Esophagus (tissue), 2 donors: ENCODE data around the gene DLEC1. TPM values are rescaled to one million over a fixed set of nuclear protein-coding genes. Genes with fewer than 3 reads are reported as not detected.
"Not testable (repeated sequence)": the region's sequence is repeated elsewhere in the genome, so short reads cannot be mapped to it uniquely, and the experiment has no call there.

Source experiments
- H3K27ac ChIP-seq, 2 donors: one replicate each; pipeline ENCODE4 v1.5.1; 2013; ENCODE audit warnings: low read depth in 2 of 2, mild to moderate bottlenecking in 2 of 2, inconsistent platforms in 1 of 2, low read length in 1 of 2, moderate library complexity in 1 of 2
- H3K27me3 ChIP-seq, 2 donors: one replicate each; pipeline ENCODE4 v1.6.1; 2013; ENCODE audit warnings: low read length in 2 of 2, control low read depth in 1 of 2, mild to moderate bottlenecking in 1 of 2; ENCODE audit not compliant: insufficient read depth in 2 of 2, control insufficient read depth in 1 of 2
- H3K36me3 ChIP-seq, 2 donors: one replicate each; pipeline ENCODE4 v1.6.1; 2013; ENCODE audit warnings: low read length in 1 of 2; ENCODE audit not compliant: control insufficient read depth in 2 of 2, insufficient read depth in 2 of 2
- H3K4me1 ChIP-seq, 2 donors: one replicate each; pipeline ENCODE4 v1.6.1; 2013; ENCODE audit warnings: low read length in 1 of 2; ENCODE audit not compliant: control insufficient read depth in 2 of 2, insufficient read depth in 2 of 2
- H3K4me3 ChIP-seq, 2 donors: one replicate each; pipeline ENCODE4 v1.5.1; 2013; ENCODE audit warnings: low read length in 2 of 2, mild to moderate bottlenecking in 2 of 2, low read depth in 1 of 2, moderate library complexity in 1 of 2
- H3K9me3 ChIP-seq, 2 donors: one replicate each; pipeline ENCODE4 v1.6.1; 2013; ENCODE audit warnings: mild to moderate bottlenecking in 2 of 2, low read depth in 1 of 2, low read length in 1 of 2, moderate library complexity in 1 of 2; ENCODE audit not compliant: control insufficient read depth in 2 of 2, insufficient read depth in 1 of 2
- WGBS, 2 donors: extraction: QIAGEN DNeasy Blood & Tissue Kit; methylation state at CpG; one replicate each; pipeline ENCODE4 v1.1.7; 2013; 5-methylcytosine and 5-hydroxymethylcytosine counted together
- polyA plus RNA-seq, 2 donors: library from polyadenylated mRNA; stranded (reverse); fragments of 200-250 nt; gene quantifications; one replicate each; pipeline ENCODE4 v1.2.3, GENCODE V29; 2013
- donor health status: healthy with polysubstance abuse.
- donor health status: Bipolar disorder and iron deficiency.

DLEC1 gene
- polyA plus RNA-seq, 2 donors: 0.16 to 0.39 TPM

DNA sequence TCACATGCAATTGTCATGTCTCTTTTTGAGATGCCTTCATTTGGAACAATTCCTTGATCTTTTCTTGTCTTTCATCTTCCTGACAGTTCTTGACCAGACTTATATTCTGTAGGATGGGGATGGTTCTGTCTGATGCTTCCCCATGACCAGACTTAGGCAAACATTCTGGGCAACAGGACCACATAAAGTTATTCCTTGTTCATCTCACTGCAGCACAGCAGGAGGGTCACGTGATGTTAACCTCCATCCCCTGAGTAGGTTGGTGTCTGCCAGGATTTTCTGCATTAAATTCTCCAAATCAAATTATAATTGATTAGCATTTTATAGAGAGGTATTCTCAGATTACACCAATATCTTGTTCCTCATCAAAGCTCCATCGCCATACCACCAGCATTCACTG lies 7.8 kb downstream of the DLEC1 start:
- Histone ChIP-seq H3K4me1 (peaks cover 0 to 2% of the 10 kb centered on the region in 2 donors), H3K4me3 (no peak overlapping the region), H3K27me3 (no peaks in the 10 kb centered on the region), H3K9me3 (no peaks in the 10 kb centered on the region), H3K27ac (no peak overlapping the region), H3K36me3 (no peaks in the 10 kb centered on the region)
- 94 to 95% methylated on average over 2 of the region's 2 CpGs for WGBS, 2 donors

DNA sequence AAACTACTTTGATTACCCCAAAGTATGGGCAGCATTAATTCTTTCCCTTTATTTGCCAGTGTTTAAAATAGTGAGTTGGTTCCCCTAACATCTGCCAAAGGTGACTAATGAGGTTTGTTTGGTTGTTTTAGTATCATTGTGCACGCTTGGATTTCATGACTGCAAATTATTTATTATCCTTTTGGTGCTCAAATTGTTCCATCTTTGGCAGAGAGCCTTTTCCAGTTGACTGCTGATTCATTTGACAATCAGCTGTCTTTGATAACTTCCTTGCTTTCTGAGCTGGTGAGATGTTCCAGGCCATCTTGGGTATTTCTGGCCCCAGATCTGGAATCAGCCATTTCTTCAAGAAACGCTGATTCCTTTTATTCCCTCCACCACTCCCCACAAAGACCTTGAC lies 8.9 kb downstream of the DLEC1 start:
- no peak overlapping the region for H3K4me3 ChIP-seq
- WGBS, 2 donors: 67 to 69% methylated on average over 2 of the region's 2 CpGs

DNA sequence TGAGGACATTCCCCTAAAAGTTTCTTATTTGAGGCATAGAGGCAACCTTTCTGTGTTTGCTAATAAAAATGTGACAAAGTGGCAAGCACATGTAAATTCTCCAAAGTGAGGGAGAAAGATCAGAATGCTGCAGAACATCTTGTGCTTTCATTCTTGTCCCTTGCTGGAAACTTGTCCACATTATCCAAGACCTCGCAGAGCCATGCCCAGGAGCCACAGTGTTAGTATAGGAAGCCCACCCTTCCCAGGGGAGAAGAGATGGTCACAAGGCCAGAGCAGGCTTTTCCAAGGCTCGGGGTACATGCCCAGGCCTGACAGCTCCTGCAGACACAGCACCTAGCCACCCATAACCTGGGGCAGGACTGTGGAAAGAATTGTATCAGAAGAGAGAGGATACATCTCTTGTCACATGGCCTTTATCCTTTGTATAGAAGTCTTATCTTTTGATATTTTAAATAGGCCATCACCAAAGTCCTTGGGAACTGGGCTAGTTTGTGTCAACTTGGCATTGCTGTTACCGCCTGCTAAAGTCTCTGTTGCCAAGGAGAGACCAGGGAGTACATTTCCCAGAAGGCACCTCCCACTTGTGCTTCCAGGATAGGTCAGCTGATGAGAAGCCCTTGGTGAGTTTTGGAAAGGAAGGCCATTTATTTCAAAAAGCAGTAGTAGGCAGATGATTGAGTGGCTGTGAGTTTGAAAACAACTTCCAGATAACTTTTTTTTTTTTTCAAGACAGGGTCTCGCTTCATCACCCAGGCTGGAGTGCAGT lies 10.5 kb downstream of the DLEC1 start:
- peaks cover 0 to 2% of the 10 kb centered on the region in 2 donors for H3K4me1 ChIP-seq
- H3K27ac ChIP-seq: no peak overlapping the region
- H3K4me3 ChIP-seq: no peak overlapping the region
- 76 to 79% methylated on average over 4 of the region's 4 CpGs for WGBS, 2 donors
- peaks cover 0 to 2% of the 10 kb centered on the region in 2 donors for H3K9me3 ChIP-seq
- H3K27me3 ChIP-seq: no peaks in the 10 kb centered on the region
- H3K36me3 ChIP-seq: no peaks in the 10 kb centered on the region

More for the DNA sequence above, 8.9 kb downstream of the DLEC1 start:
- Histone ChIP-seq H3K27me3 (no peaks in the 10 kb centered on the region), H3K9me3 (peaks cover 0 to 2% of the 10 kb centered on the region in 2 donors), H3K36me3 (no peaks in the 10 kb centered on the region), H3K27ac (no peak overlapping the region), H3K4me1 (peaks cover 0 to 2% of the 10 kb centered on the region in 2 donors)

DNA sequence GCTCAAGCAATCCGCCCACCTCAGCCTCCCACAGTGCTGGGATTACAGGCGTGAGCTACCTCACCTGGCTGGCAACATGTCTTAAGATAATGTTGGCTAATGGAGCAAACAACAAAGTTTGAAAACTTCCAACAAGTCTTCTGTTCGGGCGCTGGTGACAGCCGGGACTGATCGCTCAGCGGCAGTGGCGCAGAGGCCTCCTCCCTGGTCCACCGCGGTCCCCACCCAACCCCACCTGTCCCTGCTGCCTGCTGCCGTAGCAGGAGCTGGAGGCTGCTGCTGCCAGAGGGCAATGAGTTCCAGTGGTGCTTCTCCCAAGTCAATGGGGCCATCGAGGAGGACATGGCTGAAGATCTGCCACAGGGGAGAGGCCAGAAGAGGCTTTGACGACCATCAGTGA lies 12.1 kb downstream of the DLEC1 start:
- Histone ChIP-seq H3K9me3 (peaks cover 0 to 2% of the 10 kb centered on the region in 2 donors), H3K27me3 (no peaks in the 10 kb centered on the region), H3K4me3 (no peak overlapping the region), H3K27ac (no peak overlapping the region), H3K4me1 (peaks cover 0 to 2% of the 10 kb centered on the region in 2 donors), H3K36me3 (no peaks in the 10 kb centered on the region)
- 90 to 91% methylated on average over 13 of the region's 13 CpGs for WGBS, 2 donors

DNA sequence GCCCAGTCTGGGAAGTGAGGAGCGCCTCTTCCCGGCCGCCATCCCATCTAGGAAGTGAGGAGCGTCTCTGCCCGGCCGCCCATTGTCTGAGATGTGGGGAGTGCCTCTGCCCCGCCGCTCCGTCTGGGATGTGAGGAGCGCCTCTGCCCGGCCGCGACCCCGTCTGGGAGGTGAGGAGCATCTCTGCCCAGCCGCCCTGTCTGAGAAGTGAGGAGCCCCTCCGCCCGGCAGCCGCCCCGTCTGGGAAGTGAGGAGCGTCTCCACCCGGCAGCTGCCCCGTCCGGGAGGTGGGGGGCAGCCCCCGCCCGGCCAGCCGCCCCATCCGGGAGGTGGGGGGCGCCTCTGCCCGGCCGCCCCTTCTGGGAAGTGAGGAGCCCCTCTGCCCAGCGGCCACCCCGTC lies 14.3 kb downstream of the DLEC1 start:
- H3K27me3 ChIP-seq, H3K9me3 ChIP-seq, H3K27ac ChIP-seq, H3K4me3 ChIP-seq, H3K4me1 ChIP-seq, H3K36me3 ChIP-seq: not testable (repeated sequence)
- WGBS, 2 donors: 95 to 97% methylated on average over 12 to 26 of the region's 32 CpGs

DNA sequence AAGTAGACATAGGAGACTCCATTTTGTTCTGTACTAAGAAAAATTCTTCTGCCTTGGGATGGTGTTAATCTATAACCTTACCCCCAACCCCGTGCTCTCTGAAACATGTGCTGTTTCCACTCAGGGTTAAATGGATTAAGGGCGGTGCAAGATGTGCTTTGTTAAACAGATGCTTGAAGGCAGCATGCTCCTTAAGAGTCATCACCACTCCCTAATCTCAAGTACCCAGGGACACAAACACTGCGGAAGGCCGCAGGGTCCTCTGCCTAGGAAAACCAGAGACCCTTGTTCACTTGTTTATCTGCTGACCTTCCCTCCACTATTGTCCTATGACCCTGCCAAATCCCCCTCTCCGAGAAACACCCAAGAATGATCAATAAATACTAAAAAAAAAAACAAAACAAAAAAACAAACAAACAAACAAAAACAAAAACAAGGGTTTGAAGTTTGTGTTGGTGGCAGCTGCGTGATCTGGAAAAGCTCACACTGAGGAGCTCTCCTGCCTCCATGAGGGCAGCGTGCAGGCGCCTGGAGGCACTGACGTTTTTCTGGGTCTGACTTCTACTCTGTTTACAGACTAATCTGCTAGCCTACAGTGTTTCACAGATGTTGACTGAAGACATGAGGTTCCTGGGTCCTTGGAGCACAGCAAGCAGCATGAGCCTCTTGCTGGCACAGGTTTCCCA lies 14.9 kb downstream of the DLEC1 start:
- not testable (repeated sequence) for H3K27me3 ChIP-seq, H3K4me1 ChIP-seq, H3K27ac ChIP-seq, H3K4me3 ChIP-seq, H3K36me3 ChIP-seq, H3K9me3 ChIP-seq
- WGBS, 2 donors: 81 to 90% methylated on average over 7 of the region's 9 CpGs

DNA sequence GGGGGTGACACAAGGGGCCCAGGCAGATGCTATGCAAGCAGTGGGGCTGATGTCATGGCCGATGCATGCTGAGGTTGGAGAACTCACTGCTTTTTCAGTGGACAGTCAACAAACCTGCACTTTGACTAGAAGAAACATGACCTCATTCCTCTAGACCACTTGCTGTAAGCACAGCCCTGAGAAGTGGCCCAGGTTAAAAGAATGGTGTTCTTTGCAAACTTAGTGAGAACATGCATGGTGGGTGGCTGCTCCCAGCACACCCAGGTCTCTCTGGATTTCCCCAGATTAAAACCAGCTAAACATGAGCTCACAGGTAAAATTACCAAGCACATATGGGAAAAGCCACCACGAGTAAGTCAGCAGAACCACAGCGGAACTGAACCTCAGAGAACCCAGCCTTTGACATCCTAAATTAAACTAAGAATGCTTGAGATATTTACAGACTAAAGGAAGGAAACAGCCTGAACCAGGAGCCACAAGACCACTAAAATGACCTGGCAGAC lies 15.5 kb downstream of the DLEC1 start:
- no peak overlapping the region for H3K27ac ChIP-seq
- WGBS, 2 donors: 69 to 81% methylated on average over 3 of the region's 3 CpGs
- H3K27me3 ChIP-seq: no peaks in the 10 kb centered on the region
- H3K9me3 ChIP-seq: peaks cover 0 to 2% of the 10 kb centered on the region in 2 donors
- H3K4me1 ChIP-seq: no peaks in the 10 kb centered on the region
- H3K36me3 ChIP-seq: no peaks in the 10 kb centered on the region
- H3K4me3 ChIP-seq: no peak overlapping the region

DNA sequence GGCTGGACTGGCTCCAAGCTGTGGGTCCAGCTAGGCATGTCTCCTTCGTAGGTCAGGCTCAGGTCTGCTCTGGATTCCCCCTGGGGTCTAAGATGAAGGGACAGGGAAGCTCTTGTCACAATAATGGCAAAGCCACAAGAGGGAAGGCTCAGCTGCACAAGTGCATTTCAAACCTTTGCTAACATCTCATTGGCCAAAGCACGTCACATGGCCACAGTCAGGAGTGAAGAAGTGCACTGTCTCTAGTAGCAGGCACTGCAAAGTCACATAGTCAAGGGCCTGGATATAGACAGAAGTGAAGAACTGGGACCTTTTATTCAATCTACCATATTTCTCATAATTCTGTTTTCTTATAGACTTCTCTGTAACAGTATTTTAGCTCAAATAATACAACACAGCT lies 20.1 kb downstream of the DLEC1 start:
- no peak overlapping the region for H3K27ac ChIP-seq
- H3K9me3 ChIP-seq: no peaks in the 10 kb centered on the region
- H3K36me3 ChIP-seq: no peaks in the 10 kb centered on the region
- H3K27me3 ChIP-seq: no peaks in the 10 kb centered on the region
- H3K4me1 ChIP-seq: peaks cover 0 to 2% of the 10 kb centered on the region in 2 donors
- 85 to 96% methylated on average over 2 of the region's 2 CpGs for WGBS, 2 donors
- H3K4me3 ChIP-seq: no peak overlapping the region

DNA sequence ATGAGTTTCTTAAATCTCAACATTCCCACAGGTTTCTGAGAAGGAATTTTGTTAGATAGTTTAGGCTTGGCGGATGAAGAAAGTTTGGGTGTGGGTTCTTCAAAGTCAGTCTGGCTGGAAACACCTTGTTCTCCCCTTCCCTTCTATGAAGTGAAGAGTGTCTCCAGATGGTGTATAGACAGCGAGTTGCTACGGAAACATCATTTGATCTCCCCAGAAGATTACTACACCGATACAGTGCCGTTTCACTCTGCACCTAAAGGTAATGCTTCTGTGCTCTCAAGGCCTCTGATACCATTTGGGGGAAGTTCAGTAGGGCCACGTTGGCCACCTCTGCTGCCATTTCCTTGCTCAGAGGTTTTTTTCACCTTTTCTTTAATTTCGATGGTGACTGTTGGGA lies 20.6 kb downstream of the DLEC1 start:
- H3K27me3 ChIP-seq: no peaks in the 10 kb centered on the region
- no peak overlapping the region for H3K27ac ChIP-seq
- H3K4me1 ChIP-seq: peaks cover 0 to 2% of the 10 kb centered on the region in 2 donors
- H3K36me3 ChIP-seq: no peaks in the 10 kb centered on the region
- no peaks in the 10 kb centered on the region for H3K9me3 ChIP-seq
- WGBS, 2 donors: 84 to 88% methylated on average over 7 of the region's 7 CpGs
- H3K4me3 ChIP-seq: no peak overlapping the region
